HepG2 (cell line): ENCODE results near the gene CAPZB. TPM values are rescaled to one million over a fixed set of nuclear protein-coding genes. Genes with fewer than 3 reads are reported as not detected.

Experiments used
- ATAC-seq: fragments of 200-7000 bp; cut with Tn5 transposase; 3 replicates; pipeline ENCODE4 v1.9.1; 2020; ENCODE audit warnings: mild to moderate bottlenecking, moderate library complexity
- BruUV-seq: library from RNA; stranded (reverse); fragments of 400-500 nt; replicated peaks from 2 replicates; lab custom pipeline; 2021; lab: Mats Ljungman, UMichigan
- CTCF ChIA-PET: fragments of 300-600 bp; formaldehyde crosslinking; extraction: SDS; loops from one replicate; lab custom pipeline; 2021; ENCODE audit warnings: low total read pairs, inconsistent platforms, low intra/inter-chr PET ratio; lab: Yijun Ruan, JAX
- POLR2A ChIA-PET: fragments of 350-600 bp; sonication (Branson Sonifier 250); formaldehyde crosslinking; loops from one replicate; lab custom pipeline; 2020; ENCODE audit warnings: antibody characterized with exemption, inconsistent platforms; lab: Yijun Ruan, JAX
- DNase-seq: peaks from one replicate; pipeline ENCODE4 v3.0.0-alpha.2; 2015; ENCODE audit warnings: low spot score
- FAIRE-seq: peaks from 3 replicates; lab custom pipeline; 2011; peaks lifted over from hg19 to GRCh38; lab: Jason Lieb, UNC
- H2AFZ ChIP-seq: one replicate; pipeline ENCODE4 v1.6.1; 2011; ENCODE audit warnings: low read length, inconsistent platforms
- H3K27ac ChIP-seq: fragments of 300-600 bp; 3 replicates; pipeline ENCODE4 v1.8.0; 2011; ENCODE audit warnings: mixed run types, mild to moderate bottlenecking, mixed read lengths, low read length, inconsistent platforms; ENCODE audit not compliant: insufficient read depth; ENCODE audit errors: extremely low read length
- H3K27me3 ChIP-seq, 2 experiments: fragments of 200-600 bp in 1 of 2; 2 replicates in 1 of 2; 3 replicates in 1 of 2; pipeline versions ENCODE4 v1.6.0 to v1.8.0; 2011; ENCODE audit warnings: low read length in 2 of 2, mild to moderate bottlenecking in 2 of 2, moderate library complexity in 2 of 2, inconsistent platforms in 1 of 2; ENCODE audit not compliant: insufficient read depth in 2 of 2, control insufficient read depth in 1 of 2
- H3K36me3 ChIP-seq, 2 experiments: fragments of 200-600 bp in 1 of 2; replicated peaks in 1 of 2; 2 replicates in 1 of 2; 3 replicates in 1 of 2; pipeline versions ENCODE4 v1.5.1 to v1.8.0; 2011; ENCODE audit warnings: low read length in 2 of 2, inconsistent platforms in 1 of 2; ENCODE audit not compliant: insufficient read depth in 2 of 2, control insufficient read depth in 1 of 2
- H3K4me1 ChIP-seq: 2 replicates; pipeline ENCODE4 v1.5.1; 2012; ENCODE audit warnings: low read length, inconsistent platforms; ENCODE audit not compliant: insufficient read depth
- H3K4me2 ChIP-seq: 2 replicates; pipeline ENCODE4 v1.6.0; 2011; ENCODE audit warnings: low read depth, low read length, inconsistent platforms
- H3K4me3 ChIP-seq, 3 experiments: fragments of 200-600 bp in 1 of 3; sonication (generic), shearing (Covaris generic) in 1 of 3; replicated peaks in 1 of 3; 2 replicates each; pipeline ENCODE4 v1.5.1; 2011 to 2016; ENCODE audit warnings: low read length in 3 of 3, inconsistent platforms in 2 of 3, low read depth in 2 of 3, mild to moderate bottlenecking in 2 of 3, control low read depth in 1 of 3, mixed read lengths in 1 of 3; ENCODE audit not compliant: insufficient read depth in 1 of 3
- H3K79me2 ChIP-seq: one replicate; pipeline ENCODE4 v1.6.1; 2011; ENCODE audit warnings: low read length, inconsistent platforms; ENCODE audit not compliant: insufficient read depth
- H3K9ac ChIP-seq: 2 replicates; pipeline ENCODE4 v1.6.0; 2011; ENCODE audit warnings: mild to moderate bottlenecking, low read depth, low read length, inconsistent platforms; ENCODE audit not compliant: insufficient read depth
- H3K9me3 ChIP-seq: 2 replicates; pipeline ENCODE4 v1.5.1; 2012; ENCODE audit warnings: mild to moderate bottlenecking, low read length
- H4K20me1 ChIP-seq: 2 replicates; pipeline ENCODE4 v1.6.0; 2011; ENCODE audit warnings: inconsistent platforms, mild to moderate bottlenecking, low read length, moderate library complexity; ENCODE audit not compliant: insufficient read depth
- ARNT2 ChIP-seq: sonication (generic); formaldehyde crosslinking; IDR thresholded peaks from 2 replicates; pipeline ENCODE4 v1.8.0; 2022; ENCODE audit warnings: mild to moderate bottlenecking, low read depth, missing genetic modification reagents, moderate library complexity
- EEA1 ChIP-seq: sonication (generic); formaldehyde crosslinking; IDR thresholded peaks from 2 replicates; pipeline ENCODE4 v1.5.1; 2020; ENCODE audit warnings: mild to moderate bottlenecking, missing genetic modification reagents, borderline replicate concordance
- EP300 ChIP-seq, 3 experiments: sonication (generic) in 1 of 3; formaldehyde crosslinking in 1 of 3; IDR thresholded peaks; 2 replicates each; pipeline versions ENCODE4 v1.5.1 to v1.6.1; 2011 to 2020; ENCODE audit warnings: low read depth in 2 of 3, low read length in 2 of 3, borderline replicate concordance in 1 of 3, improper control_type of control experiment in 1 of 3, mild to moderate bottlenecking in 1 of 3, missing genetic modification reagents in 1 of 3, moderate library complexity in 1 of 3
- GLI4 ChIP-seq: sonication (generic); formaldehyde crosslinking; IDR thresholded peaks from 2 replicates; pipeline ENCODE4 v1.5.1; 2020; ENCODE audit warnings: missing genetic modification reagents, mild to moderate bottlenecking, moderate library complexity, borderline replicate concordance
- HMG20A ChIP-seq: IDR thresholded peaks from 2 replicates; pipeline ENCODE4 v1.6.1; 2016; ENCODE audit warnings: borderline replicate concordance
- KAT8 ChIP-seq: IDR thresholded peaks from 2 replicates; pipeline ENCODE4 v1.6.1; 2016; ENCODE audit warnings: missing genetic modification reagents, missing compliant biosample characterization
- RELA ChIP-seq: sonication (generic); formaldehyde crosslinking; IDR thresholded peaks from 2 replicates; pipeline ENCODE4 v1.4.0; 2020; ENCODE audit warnings: missing genetic modification reagents
- TBX3 ChIP-seq: fragments of 450-650 bp; IDR thresholded peaks from 2 replicates; pipeline ENCODE4 v1.6.1; 2017; ENCODE audit warnings: antibody characterized with exemption, mild to moderate bottlenecking, inconsistent platforms, borderline replicate concordance
- ZC3H4 ChIP-seq: sonication (generic); formaldehyde crosslinking; IDR thresholded peaks from 2 replicates; pipeline ENCODE4 v1.4.0; 2020; ENCODE audit warnings: missing genetic modification reagents, borderline replicate concordance
- ZFP36 ChIP-seq: fragments of 150-350 bp; IDR thresholded peaks from 2 replicates; pipeline ENCODE4 v1.6.1; 2018; ENCODE audit warnings: borderline replicate concordance, low read length, low read depth; ENCODE audit not compliant: partially characterized antibody
- ZNF451 ChIP-seq: sonication (generic); formaldehyde crosslinking; IDR thresholded peaks from 2 replicates; pipeline ENCODE4 v1.5.0; 2020; ENCODE audit warnings: mild to moderate bottlenecking, missing genetic modification reagents
- ZNF530 ChIP-seq: sonication (generic); formaldehyde crosslinking; IDR thresholded peaks from 2 replicates; pipeline ENCODE4 v1.5.0; 2020; ENCODE audit warnings: low read depth, mild to moderate bottlenecking, missing genetic modification reagents
- ZNF549 ChIP-seq: sonication (generic); formaldehyde crosslinking; IDR thresholded peaks from 2 replicates; pipeline ENCODE4 v1.5.0; 2020; ENCODE audit warnings: missing genetic modification reagents
- ZNF550 ChIP-seq: sonication (generic); formaldehyde crosslinking; IDR thresholded peaks from 2 replicates; pipeline ENCODE4 v1.4.0; 2020; ENCODE audit warnings: mild to moderate bottlenecking, missing genetic modification reagents, borderline replicate concordance
- ZNF567 ChIP-seq: sonication (generic); formaldehyde crosslinking; IDR thresholded peaks from 2 replicates; pipeline ENCODE4 v1.8.1; 2023; ENCODE audit warnings: mild to moderate bottlenecking, missing genetic modification reagents, borderline replicate concordance
- ZNF569 ChIP-seq: sonication (generic); formaldehyde crosslinking; IDR thresholded peaks from 2 replicates; pipeline ENCODE4 v1.5.0; 2020; ENCODE audit warnings: mild to moderate bottlenecking, missing genetic modification reagents, moderate library complexity, borderline replicate concordance
- ZNF790 ChIP-seq: sonication (generic); formaldehyde crosslinking; IDR thresholded peaks from 2 replicates; pipeline ENCODE4 v1.8.0; 2022; ENCODE audit warnings: missing genetic modification reagents, mild to moderate bottlenecking, borderline replicate concordance
- WGBS: methylation state at CpG from one replicate; pipeline ENCODE4 v1.1.6; 2017; ENCODE audit warnings: low lambda C conversion rate; 5-methylcytosine and 5-hydroxymethylcytosine counted together
- in situ Hi-C: cut with HindIII; loops from 2 replicates; pipeline ENCODE4 v1.10.0; 2017; ENCODE audit warnings: low pct_unique_long_range_greater_than_20kb; ENCODE audit not compliant: extremely low pct_ligation_motif_present
- intact Hi-C: fragments of 100-400 bp; cut with micrococcal nuclease; formaldehyde crosslinking; loops from one replicate; pipeline ENCODE4 v1.10.0; 2022; ENCODE audit not compliant: unreplicated experiment
- polyA plus RNA-seq, 8 experiments: library from polyadenylated mRNA; depleted of rRNA in 3 of 8; stranded (reverse) in 7 of 8; unstranded in 1 of 8; fragments of >200 nt; fragmentation: Illumina TruSeq in 4 of 8; extraction: Trizol in 4 of 8; gene quantifications; 2 replicates each; pipeline versions ENCODE4 v1.2.1 to v1.2.3, GENCODE V29; 2011 to 2016; ENCODE audit warnings: low read depth in 4 of 8, missing spikeins in 1 of 8, mixed read lengths in 1 of 8; ENCODE audit not compliant: insufficient read depth in 1 of 8
- total RNA-seq, 5 experiments: library from RNA; depleted of rRNA; stranded (reverse); fragments of >200 nt; fragmentation: Illumina TruSeq; extraction: Trizol; gene quantifications; 2 replicates each; pipeline ENCODE4 v1.2.3, GENCODE V29; 2016; ENCODE audit warnings: low read depth in 1 of 5

CAPZB gene
- total and polyA plus RNA-seq, 2 of the 13 experiments (the other 11 are each of a cell fraction or from before 2014, with no cell fraction given): 58.9 to 76.9 TPM

DNA sequence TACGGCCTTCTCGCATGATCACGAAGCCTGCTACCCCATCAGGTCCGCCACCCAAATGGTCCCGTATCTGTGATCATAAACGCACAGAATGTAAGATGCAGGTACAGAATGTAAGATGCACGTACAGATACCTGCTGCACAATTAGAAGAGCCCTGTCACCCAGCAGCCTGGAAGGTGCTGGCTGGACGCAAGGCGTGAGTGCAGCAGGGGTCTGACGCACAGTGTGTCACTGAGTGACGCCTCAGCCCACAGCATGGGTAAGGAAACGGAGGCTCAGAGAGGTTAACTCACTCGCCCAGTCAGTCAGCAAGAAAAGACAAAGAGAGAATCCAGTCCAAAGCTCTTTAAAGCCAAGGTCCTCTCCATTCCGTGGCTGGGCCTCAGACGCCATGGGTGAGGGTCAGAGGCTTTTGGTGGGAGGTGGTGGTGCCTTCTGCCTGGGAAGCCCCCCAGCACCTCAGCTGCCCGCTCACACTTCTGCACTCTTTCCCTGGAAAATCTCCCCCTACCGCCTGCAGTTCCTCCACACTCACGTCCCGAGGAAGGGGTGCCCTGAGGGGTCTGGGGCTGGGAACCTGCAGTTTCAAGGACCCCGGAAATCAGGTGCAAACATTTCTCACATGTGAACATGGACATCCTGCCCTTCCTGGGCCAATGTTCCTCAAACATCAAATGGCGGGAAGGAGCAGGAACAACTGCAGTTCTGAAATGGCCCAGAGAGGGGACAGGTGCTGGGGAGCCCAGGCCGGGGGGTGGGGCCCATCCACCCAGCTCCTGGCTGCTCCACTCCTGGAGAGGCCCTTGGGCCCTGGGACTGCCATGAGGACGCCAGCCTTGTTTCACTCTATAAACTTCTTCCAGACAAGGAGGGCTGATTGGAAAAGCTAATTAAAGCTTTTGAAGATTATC lies 113.9 kb downstream of the CAPZB start:
- ATAC-seq (no peak), DNase-seq (no peak), FAIRE-seq (no peak)
- Histone ChIP-seq H3K9me3 (no peaks in the 10 kb centered on the region), H3K9ac (no peak overlapping the region), H3K27me3 (no peaks in the 10 kb centered on the region), H3K4me3 (no peak overlapping the region), H2AFZ (no peak overlapping the region), H3K79me2 (no peaks in the 10 kb centered on the region), H3K36me3 (peaks cover 15 to 55% of the 10 kb centered on the region in 2 experiments), H3K4me1 (peaks cover 13% of the 10 kb centered on the region; the same call in 1 of the 2 replicates), H4K20me1 (0 out of 2 replicates have a peak, but pooled peaks cover 3% of the 10 kb centered on the region), H3K4me2 (no peak overlapping the region), H3K27ac (no peak overlapping the region)
- BruUV-seq: no TSS peak
- CTCF ChIA-PET: no interaction called here
- POLR2A ChIA-PET: no interaction called here
- 98% methylated on average over 23 of the region's 23 CpGs for WGBS
- intact Hi-C loops: no loop called here
- in situ Hi-C loops: no loop called here
- TF ChIP-seq ZNF550 (no peak), RELA (no peak), ARNT2 (CRISPR knock-in tag) (no peak), TBX3 (no peak), ZNF549 (CRISPR knock-in tag) (no peak), EP300 (IDR thresholded peaks at IDR 0.05; ENCODE audit: low read depth in 2 of 2, low read length in 2 of 2) (no peak), EP300 (CRISPR knock-in tag; IDR thresholded peaks at IDR 0.05; ENCODE audit: borderline replicate concordance) (no peak), ZNF451 (CRISPR knock-in tag) (no peak), HMG20A (no peak), KAT8 (CRISPR knock-in tag) (no peak), ZFP36 (no peak), ZNF790 (CRISPR knock-in tag) (no peak), GLI4 (CRISPR knock-in tag) (no peak), ZC3H4 (no peak), ZNF530 (CRISPR knock-in tag) (no peak), EEA1 (no peak), ZNF569 (CRISPR knock-in tag) (no peak), ZNF567 (CRISPR knock-in tag) (no peak)
